Urinary bladder (tissue), 4 donors: ENCODE measurements around the gene NDRG3. TPM values are rescaled to one million over a fixed set of nuclear protein-coding genes. Genes with fewer than 3 reads are reported as not detected.
A peak's percentile ranks its signal among the peaks of the same experiment; 100 is the strongest.

Experiments
- DNase-seq: peaks from one replicate; pipeline ENCODE4 v3.0.0-alpha.2; 2015; ENCODE audit errors: extremely low spot score
- H3K27ac ChIP-seq: one replicate; pipeline ENCODE4 v1.5.1; 2013; ENCODE audit warnings: low read depth, mild to moderate bottlenecking, moderate library complexity
- H3K36me3 ChIP-seq: one replicate; pipeline ENCODE4 v1.6.1; 2013; ENCODE audit warnings: mild to moderate bottlenecking, moderate library complexity; ENCODE audit not compliant: insufficient read depth
- H3K4me1 ChIP-seq: one replicate; pipeline ENCODE4 v1.6.1; 2013; ENCODE audit warnings: mild to moderate bottlenecking, moderate library complexity; ENCODE audit not compliant: insufficient read depth
- H3K4me3 ChIP-seq: one replicate; pipeline ENCODE4 v1.5.1; 2013; ENCODE audit warnings: low read depth, low read length
- WGBS: extraction: QIAGEN DNeasy Blood & Tissue Kit; methylation state at CpG from one replicate; pipeline ENCODE4 v1.1.7; 2013; 5-methylcytosine and 5-hydroxymethylcytosine counted together
- polyA plus RNA-seq: library from polyadenylated mRNA; stranded (reverse); fragments of 200-250 nt; gene quantifications from one replicate; pipeline ENCODE4 v1.2.3, GENCODE V29; 2013
- total RNA-seq: library from RNA; depleted of rRNA; stranded (reverse); fragments of >200 nt; gene quantifications from one replicate; pipeline ENCODE4 v1.2.3, GENCODE V29; 2014
- donor health status: healthy with polysubstance abuse.
- donor health status: healthy.

Gene NDRG3
- total and polyA plus RNA-seq, 2 donors = 21.7 to 26.9 TPM

DNA sequence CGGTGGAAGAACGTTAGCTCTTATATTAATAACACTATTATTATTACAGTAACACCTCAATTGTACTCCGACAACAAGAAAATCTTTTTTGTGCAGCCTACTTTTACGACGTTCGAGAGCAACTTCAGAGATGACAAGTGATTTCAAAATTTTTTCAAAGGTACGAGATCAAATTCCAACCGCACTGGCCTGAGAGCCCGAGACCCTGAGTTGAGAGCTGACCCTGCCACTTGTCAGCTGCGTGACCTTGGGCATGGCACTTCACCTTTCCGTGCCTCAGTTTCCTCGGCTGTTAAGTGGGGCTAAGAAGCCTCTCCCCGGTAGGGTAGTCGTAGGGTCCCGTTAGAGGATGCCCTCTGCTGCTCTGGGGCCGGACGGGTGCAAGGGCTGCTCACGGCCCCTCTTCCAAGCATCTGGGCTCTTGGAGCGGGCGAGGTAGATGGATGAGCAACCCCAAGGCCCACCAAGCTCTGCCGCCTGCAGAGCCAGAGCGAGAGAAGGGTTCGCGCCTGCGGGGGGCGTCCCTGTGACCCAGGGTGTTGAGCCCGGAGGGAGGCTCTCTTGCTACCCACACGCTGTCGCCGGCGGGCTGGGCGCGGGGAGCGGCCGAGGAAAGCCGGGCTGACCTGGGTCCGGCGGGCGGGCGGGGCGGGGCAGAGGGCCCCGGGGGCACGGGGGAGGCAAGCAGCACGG, 510 bp downstream of the NDRG3 start:
- Histone ChIP-seq H3K4me3 (peak overlapping the region; percentile 77), H3K36me3 (no peaks in the 10 kb centered on the region), H3K27ac (no peak overlapping the region), H3K4me1 (no peaks in the 10 kb centered on the region)
- WGBS = 5% methylated on average over 44 of the region's 44 CpGs
- no peak for DNase-seq

DNA sequence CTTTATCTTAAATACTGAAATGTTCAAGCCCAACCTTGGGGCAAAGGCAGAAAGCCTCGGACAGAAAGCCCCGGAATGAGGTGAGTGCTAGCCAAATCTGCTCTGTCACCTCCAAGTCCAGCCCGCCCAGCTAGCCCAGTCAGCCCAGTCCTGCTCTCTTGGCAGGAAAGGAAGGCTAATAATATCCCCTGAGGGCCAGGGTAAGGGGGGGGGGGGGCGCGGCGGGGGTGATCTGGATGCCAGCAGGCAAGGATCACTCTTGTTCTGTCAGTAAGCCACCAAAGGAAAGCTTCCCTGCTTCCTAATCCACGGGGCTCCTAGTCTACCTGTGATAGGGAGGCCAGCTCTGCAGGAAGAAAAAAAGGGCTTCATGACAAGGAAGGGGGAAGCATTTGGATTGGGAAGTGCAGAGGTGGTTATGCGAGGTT, 1.1 kb downstream of the NDRG3 start:
- no peaks in the 10 kb centered on the region for H3K4me1 ChIP-seq
- DNase-seq = no peak
- 16% methylated on average over 8 of the region's 8 CpGs for WGBS

DNA sequence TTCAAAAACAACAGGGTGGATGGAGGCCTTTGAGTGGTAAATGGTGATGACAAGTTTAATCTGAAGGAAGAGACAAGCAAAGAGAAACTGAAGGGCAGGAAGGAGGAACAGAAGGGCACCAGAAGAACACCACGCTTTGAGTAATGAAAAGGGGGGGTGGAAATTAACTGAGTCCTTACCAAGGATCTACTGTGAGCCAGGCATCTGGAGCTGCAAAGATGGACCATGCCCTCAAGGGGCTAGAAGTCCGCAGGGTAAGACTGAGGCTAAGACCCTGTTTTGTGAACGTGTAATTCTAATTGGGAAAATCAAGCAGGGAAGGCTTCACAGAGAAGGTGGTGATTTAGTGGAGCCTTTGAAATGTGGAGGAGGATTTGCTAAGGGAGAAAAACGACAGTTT, 1.6 kb downstream of the NDRG3 start:
- DNase-seq = no peak
- Histone ChIP-seq H3K27ac (no peak overlapping the region), H3K4me1 (no peaks in the 10 kb centered on the region), H3K36me3 (no peaks in the 10 kb centered on the region), H3K4me3 (no peak overlapping the region)
- 77% methylated on average over 4 of the region's 4 CpGs for WGBS

More for the DNA sequence above, 1.1 kb downstream of the NDRG3 start:
- no peak overlapping the region for H3K4me3 ChIP-seq
- no peak overlapping the region for H3K27ac ChIP-seq
- H3K36me3 ChIP-seq = no peaks in the 10 kb centered on the region

DNA sequence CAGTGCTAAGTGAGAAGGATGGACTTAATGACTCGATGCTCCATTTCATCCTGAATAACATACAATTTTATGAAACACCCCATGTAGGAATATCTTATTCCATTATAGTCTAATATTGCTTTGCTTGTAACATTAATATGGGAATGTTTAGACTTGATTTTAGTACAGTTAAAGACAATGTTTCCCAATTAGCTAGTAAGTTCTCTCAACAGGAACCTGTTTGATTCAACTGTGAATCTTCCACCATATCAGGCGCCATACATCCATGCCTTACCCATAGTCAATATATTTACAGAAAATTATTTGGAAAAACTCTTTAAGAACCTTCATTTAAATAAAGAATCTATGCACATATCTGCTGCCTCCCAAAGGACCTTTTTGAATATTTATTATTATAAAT, 3.3 kb downstream of the NDRG3 start:
- H3K4me3 ChIP-seq = no peak overlapping the region
- no peak overlapping the region for H3K27ac ChIP-seq
- H3K36me3 ChIP-seq = no peaks in the 10 kb centered on the region
- no peaks in the 10 kb centered on the region for H3K4me1 ChIP-seq
- DNase-seq = no peak
- 98% methylated on average over 2 of the region's 2 CpGs for WGBS

GRCh38 chr20:36741072-36741471, 4.8 kb downstream of the NDRG3 start:
- DNase-seq = no peak
- no peak overlapping the region for H3K27ac ChIP-seq
- no peak overlapping the region for H3K4me3 ChIP-seq
- H3K4me1 ChIP-seq = peaks cover 2% of the 10 kb centered on the region
- WGBS = 79% methylated on average over 4 of the region's 4 CpGs
- H3K36me3 ChIP-seq = no peaks in the 10 kb centered on the region

- DNase-seq = no peak
- WGBS = 95% methylated on average over 6 of the region's 6 CpGs
These were observed 8.7 kb downstream of the NDRG3 start for GRCh38 chr20:36737183-36737499.

DNA sequence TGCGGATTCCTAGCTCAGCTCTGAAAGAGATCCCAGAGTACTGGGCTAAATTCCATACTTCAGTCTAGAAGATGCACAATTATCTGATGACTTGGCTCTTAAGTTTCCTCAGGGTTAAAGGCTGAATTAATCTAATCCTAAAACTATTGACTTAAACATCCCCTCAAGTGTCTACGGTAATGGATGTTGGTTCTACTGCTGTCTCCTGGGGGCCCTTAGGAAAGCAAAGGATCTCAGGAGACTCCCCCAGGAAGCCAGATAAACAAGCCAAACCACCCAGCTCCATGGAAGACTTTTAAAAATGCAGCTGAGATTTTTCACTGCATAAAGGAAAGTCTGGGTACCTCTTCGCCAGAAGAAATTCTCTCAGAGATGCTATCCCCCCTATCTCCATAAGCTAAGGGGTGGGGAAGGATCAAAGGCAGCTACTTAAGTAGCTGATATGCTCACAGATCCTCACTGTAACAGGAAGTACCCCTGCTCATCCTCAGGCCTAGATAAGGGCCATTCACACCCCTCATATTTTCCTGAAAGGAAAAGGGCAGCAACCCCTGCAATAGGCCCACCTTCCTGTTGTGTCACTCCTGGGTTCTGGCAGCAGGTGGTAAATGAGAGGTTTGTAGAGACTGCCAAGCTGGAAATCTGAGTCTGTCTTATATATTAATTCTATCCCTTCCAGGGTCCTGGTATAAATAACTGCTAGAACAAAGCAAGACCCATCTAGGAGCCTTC, 9.3 kb downstream of the NDRG3 start:
- peaks cover 4% of the 10 kb centered on the region for H3K4me1 ChIP-seq

More at GRCh38 chr20:36737183-36737499, 8.7 kb downstream of the NDRG3 start:
- H3K27ac ChIP-seq = no peak overlapping the region
- no peak overlapping the region for H3K4me3 ChIP-seq
- no peaks in the 10 kb centered on the region for H3K36me3 ChIP-seq
- H3K4me1 ChIP-seq = peaks cover 4% of the 10 kb centered on the region

DNA sequence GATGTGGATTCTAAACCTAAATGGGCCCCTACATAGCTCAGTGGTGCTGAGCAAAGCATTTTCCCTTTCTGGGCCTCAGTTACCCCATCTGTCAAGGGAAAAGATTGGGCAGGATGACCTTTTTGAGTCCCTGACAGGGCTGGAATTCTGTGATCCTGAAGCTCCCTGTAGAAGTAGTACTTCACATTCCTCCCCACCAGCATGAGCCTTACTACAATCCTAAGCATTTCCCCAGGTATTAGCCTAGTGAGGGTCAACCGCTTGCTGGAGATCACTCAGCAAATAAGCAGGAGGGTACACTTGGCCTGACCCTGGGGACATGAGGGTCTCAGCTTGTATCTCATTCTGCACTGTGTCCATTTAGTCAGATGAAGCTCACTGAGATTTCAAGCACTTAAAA, 13.4 kb downstream of the NDRG3 start:
- WGBS = 98% methylated on average over 1 of the region's 1 CpG
- no peak for DNase-seq
- H3K36me3 ChIP-seq = no peaks in the 10 kb centered on the region
- no peak overlapping the region for H3K4me3 ChIP-seq
- H3K4me1 ChIP-seq = peaks cover 4% of the 10 kb centered on the region
- H3K27ac ChIP-seq = no peak overlapping the region

More for the DNA sequence above, 9.3 kb downstream of the NDRG3 start:
- no peaks in the 10 kb centered on the region for H3K36me3 ChIP-seq
- 91% methylated on average over 3 of the region's 3 CpGs for WGBS
- H3K27ac ChIP-seq = no peak overlapping the region
- H3K4me3 ChIP-seq = no peak overlapping the region
- DNase-seq = no peak

GRCh38 chr20:36728986-36729385, 16.9 kb downstream of the NDRG3 start:
- Histone ChIP-seq H3K4me1 (peaks cover 2% of the 10 kb centered on the region), H3K36me3 (no peaks in the 10 kb centered on the region), H3K27ac (no peak overlapping the region), H3K4me3 (no peak overlapping the region)
- no peak for DNase-seq
- WGBS = 56% methylated on average over 3 of the region's 3 CpGs

GRCh38 chr20:36726168-36726567, 19.7 kb downstream of the NDRG3 start:
- Histone ChIP-seq H3K4me1 (no peaks in the 10 kb centered on the region), H3K27ac (no peak overlapping the region), H3K36me3 (no peaks in the 10 kb centered on the region), H3K4me3 (no peak overlapping the region)
- 95% methylated on average over 3 of the region's 3 CpGs for WGBS
- no peak for DNase-seq

DNA sequence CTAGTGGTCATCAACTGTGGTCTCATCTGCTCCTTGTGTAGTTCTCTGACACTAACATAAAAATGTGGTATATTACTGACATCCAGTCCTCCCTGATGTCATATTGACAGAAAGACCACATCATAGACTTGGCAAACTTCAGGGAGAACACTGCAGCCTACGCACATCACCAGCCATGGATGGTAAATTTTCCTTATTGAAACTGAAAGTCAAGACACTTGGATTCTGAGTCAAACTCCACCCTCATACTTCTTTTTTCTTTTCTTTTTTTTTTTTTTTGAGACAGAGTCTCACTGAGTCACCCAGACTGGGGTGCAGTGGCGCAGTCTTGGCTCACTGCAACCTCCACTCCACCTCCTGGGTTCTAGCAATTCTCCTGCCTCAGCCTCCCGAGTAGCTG, 25.4 kb downstream of the NDRG3 start:
- DNase-seq = no peak
- 92% methylated on average over 3 of the region's 3 CpGs for WGBS
- Histone ChIP-seq H3K27ac (no peak overlapping the region), H3K4me3 (no peak overlapping the region), H3K36me3 (no peaks in the 10 kb centered on the region), H3K4me1 (no peaks in the 10 kb centered on the region)

DNA sequence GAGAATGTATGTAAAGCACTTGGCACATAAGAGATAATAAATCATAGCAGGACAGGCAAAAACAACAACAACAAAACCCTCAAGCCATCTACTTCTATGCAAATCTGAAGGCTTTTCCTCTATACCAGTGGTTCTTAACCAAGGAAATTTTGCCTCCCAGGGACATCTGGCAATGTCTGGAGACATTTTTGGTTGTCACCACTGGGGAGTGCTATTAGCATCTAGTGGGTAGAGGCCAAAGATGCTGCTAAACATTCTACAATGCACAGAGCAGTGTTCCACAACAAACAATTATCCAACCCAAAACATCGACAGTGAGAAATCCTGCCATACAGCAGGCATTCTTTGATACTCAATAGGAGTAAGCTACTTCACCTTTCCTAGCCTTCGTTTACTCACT, 28.2 kb downstream of the NDRG3 start:
- Histone ChIP-seq H3K4me1 (no peaks in the 10 kb centered on the region), H3K36me3 (no peaks in the 10 kb centered on the region), H3K27ac (no peak overlapping the region), H3K4me3 (no peak overlapping the region)
- 90% methylated on average over 2 of the region's 2 CpGs for WGBS
- no peak for DNase-seq

DNA sequence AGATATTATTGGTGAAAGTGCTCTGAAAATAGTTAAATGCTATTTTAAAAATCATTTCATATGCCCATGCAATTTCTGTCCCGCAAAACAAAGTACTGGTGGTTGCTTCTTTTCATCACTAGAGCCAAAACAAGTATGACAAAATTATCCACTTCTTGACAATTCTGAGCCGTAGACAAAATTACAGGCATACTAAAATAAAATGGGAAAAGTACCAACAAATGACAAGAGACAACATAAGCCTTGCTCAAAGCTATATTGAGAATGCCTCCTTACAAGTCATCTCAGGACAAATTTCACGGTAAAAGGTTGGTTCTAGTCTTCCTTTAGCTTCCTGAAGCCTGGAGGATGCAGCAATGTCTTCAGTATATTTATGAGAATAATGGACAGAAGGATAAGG, 28.9 kb downstream of the NDRG3 start:
- 81% methylated on average over 3 of the region's 3 CpGs for WGBS
- Histone ChIP-seq H3K4me3 (no peak overlapping the region), H3K27ac (no peak overlapping the region), H3K36me3 (no peaks in the 10 kb centered on the region), H3K4me1 (no peaks in the 10 kb centered on the region)
- no peak for DNase-seq

GRCh38 chr20:36712775-36713174, 33.1 kb downstream of the NDRG3 start:
- Histone ChIP-seq H3K4me3 (no peak overlapping the region), H3K36me3 (no peaks in the 10 kb centered on the region), H3K27ac (no peak overlapping the region), H3K4me1 (no peaks in the 10 kb centered on the region)
- no peak for DNase-seq
- WGBS = 96% methylated on average over 1 of the region's 1 CpG
